ENCODE data around the gene ZBTB25.
A peak's percentile ranks its signal among the peaks of the same experiment; 100 is the strongest.

Gene ZBTB25

GRCh38 chr14:64516969-64517368 lies 13.3 kb upstream of the ZBTB25 start:
- no peak overlapping the region for H3K4me3 ChIP-seq (ENCODE audit: low read depth, low read length)
- peaks cover 10% of the 10 kb centered on the region for H3K36me3 ChIP-seq
- no peaks in the 10 kb centered on the region for H3K27me3 ChIP-seq (ENCODE audit: insufficient read depth, low read depth, severe bottlenecking)
- H3K27ac ChIP-seq, result no peak overlapping the region
- no peak for DNase-seq
- TF ChIP-seq, protein P1, sequence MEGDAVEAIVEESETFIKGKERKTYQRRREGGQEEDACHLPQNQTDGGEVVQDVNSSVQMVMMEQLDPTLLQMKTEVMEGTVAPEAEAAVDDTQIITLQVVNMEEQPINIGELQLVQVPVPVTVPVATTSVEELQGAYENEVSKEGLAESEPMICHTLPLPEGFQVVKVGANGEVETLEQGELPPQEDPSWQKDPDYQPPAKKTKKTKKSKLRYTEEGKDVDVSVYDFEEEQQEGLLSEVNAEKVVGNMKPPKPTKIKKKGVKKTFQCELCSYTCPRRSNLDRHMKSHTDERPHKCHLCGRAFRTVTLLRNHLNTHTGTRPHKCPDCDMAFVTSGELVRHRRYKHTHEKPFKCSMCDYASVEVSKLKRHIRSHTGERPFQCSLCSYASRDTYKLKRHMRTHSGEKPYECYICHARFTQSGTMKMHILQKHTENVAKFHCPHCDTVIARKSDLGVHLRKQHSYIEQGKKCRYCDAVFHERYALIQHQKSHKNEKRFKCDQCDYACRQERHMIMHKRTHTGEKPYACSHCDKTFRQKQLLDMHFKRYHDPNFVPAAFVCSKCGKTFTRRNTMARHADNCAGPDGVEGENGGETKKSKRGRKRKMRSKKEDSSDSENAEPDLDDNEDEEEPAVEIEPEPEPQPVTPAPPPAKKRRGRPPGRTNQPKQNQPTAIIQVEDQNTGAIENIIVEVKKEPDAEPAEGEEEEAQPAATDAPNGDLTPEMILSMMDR (IDR thresholded peaks at IDR 0.05; ENCODE audit: low read depth, low read length), result no peak
- H3K9me3 ChIP-seq (ENCODE audit: severe bottlenecking), result no peaks in the 10 kb centered on the region

DNA sequence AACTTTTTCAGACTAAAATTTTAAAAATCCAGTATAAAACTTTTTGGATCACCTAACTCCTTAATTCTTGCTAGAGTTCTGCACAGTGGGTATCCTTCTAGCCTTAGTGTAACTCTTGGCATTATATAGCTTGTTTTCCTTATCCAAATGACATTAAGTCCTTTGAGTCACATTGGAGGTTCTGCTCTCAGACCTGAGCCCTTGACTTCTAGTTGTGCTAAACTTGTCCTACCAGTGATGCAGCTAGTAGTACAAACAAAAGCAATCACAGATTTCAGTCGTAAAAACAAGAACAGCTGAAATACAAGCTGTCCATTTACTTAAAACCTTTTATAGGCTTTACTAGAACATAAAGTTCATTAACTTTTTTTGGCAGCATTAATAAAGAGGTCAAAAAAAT lies 11.4 kb upstream of the ZBTB25 start:
- no peaks in the 10 kb centered on the region for H3K27me3 ChIP-seq (ENCODE audit: insufficient read depth, low read depth, severe bottlenecking)
- no peak for DNase-seq
- TF ChIP-seq, protein P1 (IDR thresholded peaks at IDR 0.05; ENCODE audit: low read depth, low read length), result no peak

DNA sequence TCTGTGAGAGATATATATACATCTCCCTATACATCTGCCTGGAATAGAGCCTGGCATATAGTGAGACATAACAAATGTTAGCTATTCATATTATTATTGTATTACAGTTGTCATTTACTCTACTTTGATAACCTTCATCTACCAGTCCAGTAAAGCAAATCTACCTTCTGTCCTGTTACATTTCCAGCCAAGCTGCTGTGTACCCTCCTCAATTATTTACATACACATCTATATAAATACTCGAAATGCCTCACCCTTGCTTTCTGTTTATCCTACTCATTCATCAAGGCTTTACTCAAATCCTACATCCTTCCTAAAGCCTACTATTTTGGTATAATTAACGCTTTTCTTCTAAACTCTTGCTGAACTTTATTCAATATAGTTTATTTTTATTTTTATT lies 9.6 kb upstream of the ZBTB25 start:
- H3K36me3 ChIP-seq, result no peaks in the 10 kb centered on the region

More for the DNA sequence above, 11.4 kb upstream of the ZBTB25 start:
- Histone ChIP-seq H3K9me3 (ENCODE audit: severe bottlenecking) (no peaks in the 10 kb centered on the region), H3K4me3 (ENCODE audit: low read depth, low read length) (no peak overlapping the region), H3K27ac (no peak overlapping the region), H3K36me3 (no peaks in the 10 kb centered on the region)

GRCh38 chr14:64510825-64511671 lies 7.4 kb upstream of the ZBTB25 start:
- no peak overlapping the region for H3K27ac ChIP-seq
- H3K4me3 ChIP-seq (ENCODE audit: low read depth, low read length), result no peak overlapping the region
- DNase-seq, result peak; percentile 63
- no peaks in the 10 kb centered on the region for H3K9me3 ChIP-seq (ENCODE audit: severe bottlenecking)
- no peaks in the 10 kb centered on the region; the same call in 1 of the 2 replicates for H3K36me3 ChIP-seq
- H3K27me3 ChIP-seq (ENCODE audit: insufficient read depth, low read depth, severe bottlenecking), result no peaks in the 10 kb centered on the region
- TF ChIP-seq, protein P1 (IDR thresholded peaks at IDR 0.05; ENCODE audit: low read depth, low read length), result peak; percentile 76

More for the DNA sequence above, 9.6 kb upstream of the ZBTB25 start:
- H3K27me3 ChIP-seq (ENCODE audit: insufficient read depth, low read depth, severe bottlenecking), result no peaks in the 10 kb centered on the region
- no peak overlapping the region for H3K4me3 ChIP-seq (ENCODE audit: low read depth, low read length)
- TF ChIP-seq, protein P1 (IDR thresholded peaks at IDR 0.05; ENCODE audit: low read depth, low read length), result no peak
- DNase-seq, result no peak
- H3K27ac ChIP-seq, result no peak overlapping the region
- H3K9me3 ChIP-seq (ENCODE audit: severe bottlenecking), result no peaks in the 10 kb centered on the region

- no peaks in the 10 kb centered on the region for H3K9me3 ChIP-seq (ENCODE audit: severe bottlenecking)
- no peaks in the 10 kb centered on the region; the same call in none of the 2 replicates for H3K36me3 ChIP-seq
- H3K4me3 ChIP-seq (ENCODE audit: low read depth, low read length), result no peak overlapping the region
- no peaks in the 10 kb centered on the region for H3K27me3 ChIP-seq (ENCODE audit: insufficient read depth, low read depth, severe bottlenecking)
- TF ChIP-seq, protein P1 (IDR thresholded peaks at IDR 0.05; ENCODE audit: low read depth, low read length), result no peak
- DNase-seq, result no peak
- no peak overlapping the region for H3K27ac ChIP-seq
These were observed 5.4 kb upstream of the ZBTB25 start for GRCh38 chr14:64509036-64509435.
